Natural killer cell treated with Interleukin-12 subunit alpha and Interleukin-12 subunit beta and Interleukin-15 and Interleukin-18, amount 100 ng/mL, for 72 hours (primary cell): ENCODE data around the gene CALD1. TPM values are rescaled to one million over a fixed set of nuclear protein-coding genes. Genes with fewer than 3 reads are reported as not detected.

Experiments
- ATAC-seq, 2 donors: fragments of 150-1000 bp; cut with Tn5 transposase in 1 of 2; sonication (Bioruptor Pico), chemical (Tn5 transposase) in 1 of 2; 2 replicates each; pipeline ENCODE4 v1.10.0; 2021
- DNase-seq: peaks from one replicate; pipeline ENCODE4 v3.0.0; 2022; ENCODE audit warnings: low spot score
- H3K27ac Mint-ChIP-seq, 2 donors: 1 replicate in 1 of 2; 2 replicates in 1 of 2; pipeline ENCODE4 v1.8.0; 2022; ENCODE audit warnings: mixed read lengths in 2 of 2, mild to moderate bottlenecking in 1 of 2, moderate library complexity in 1 of 2
- H3K27me3 Mint-ChIP-seq, 2 donors: 1 replicate in 1 of 2; 2 replicates in 1 of 2; pipeline ENCODE4 v1.8.0; 2022; ENCODE audit warnings: mixed read lengths in 2 of 2
- H3K36me3 Mint-ChIP-seq: one replicate; pipeline ENCODE4 v1.8.0; 2022; ENCODE audit warnings: mixed read lengths
- H3K4me1 Mint-ChIP-seq, 2 donors: 1 replicate in 1 of 2; 2 replicates in 1 of 2; pipeline ENCODE4 v1.8.0; 2022; ENCODE audit warnings: low read depth in 2 of 2, mixed read lengths in 2 of 2, mild to moderate bottlenecking in 1 of 2
- H3K4me3 Mint-ChIP-seq: one replicate; pipeline ENCODE4 v1.8.0; 2022; ENCODE audit warnings: mixed read lengths
- H3K9me3 Mint-ChIP-seq: 2 replicates; pipeline ENCODE4 v1.8.0; 2022; ENCODE audit warnings: mixed read lengths
- total RNA-seq, 2 donors: library from RNA; stranded (reverse); gene quantifications; one replicate each; pipeline ENCODE4 v1.2.3, GENCODE V29; 2022

CALD1 gene
- total RNA-seq, 2 donors from 2014 or later, result 0.11 to 0.40 TPM

DNA sequence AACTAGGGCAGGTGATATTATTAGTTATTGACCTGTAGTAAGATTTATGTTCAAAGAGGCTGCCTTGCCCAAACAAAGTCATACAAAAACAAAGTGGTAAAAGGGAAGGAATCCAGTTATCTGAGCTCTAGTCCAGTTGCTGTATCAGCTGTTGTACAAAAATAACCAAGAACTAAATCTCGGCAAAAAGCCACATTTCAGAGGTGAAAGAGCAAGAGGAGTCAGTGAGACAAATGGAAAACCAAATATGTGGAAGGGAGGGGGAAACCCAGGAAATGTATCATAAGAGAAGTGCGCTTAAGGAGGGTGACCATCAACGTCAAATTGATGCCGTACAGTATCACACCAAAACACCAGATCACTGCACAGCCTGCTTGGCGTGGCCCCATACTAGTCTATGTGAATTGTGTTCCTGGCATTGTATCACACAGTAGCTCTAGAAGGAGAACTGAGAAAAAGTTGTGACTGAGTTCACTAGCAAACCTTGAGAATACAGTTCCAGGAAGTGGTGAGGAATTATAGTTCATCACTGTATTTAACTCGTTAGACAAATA lies 213.3 kb downstream of the CALD1 start:
- ATAC-seq (peak in 1 of 2 donors; percentile 88), DNase-seq (no peak)
- Mint-ChIP-seq H3K4me3 (peak overlapping the region; percentile 32), H3K4me1 (peaks cover 12 to 27% of the 10 kb centered on the region in 2 donors), H3K27ac (peak overlapping the region in 1 of 2 donors; percentile 51), H3K36me3 (peaks cover 28% of the 10 kb centered on the region), H3K9me3 (no peaks in the 10 kb centered on the region), H3K27me3 (no peaks in the 10 kb centered on the region)

- H3K36me3 Mint-ChIP-seq, result peaks cover 30% of the 10 kb centered on the region
- ATAC-seq (no peak), DNase-seq (no peak)
- no peak overlapping the region for H3K27ac Mint-ChIP-seq
- H3K9me3 Mint-ChIP-seq, result no peaks in the 10 kb centered on the region
- no peaks in the 10 kb centered on the region for H3K27me3 Mint-ChIP-seq
- peaks cover 12 to 27% of the 10 kb centered on the region in 2 donors for H3K4me1 Mint-ChIP-seq
- H3K4me3 Mint-ChIP-seq, result no peak overlapping the region
These were observed 214.5 kb downstream of the CALD1 start for GRCh38 chr7:134993877-134994456.

- H3K4me3 Mint-ChIP-seq, result no peak overlapping the region
- no peak for DNase-seq
- H3K4me1 Mint-ChIP-seq, result peaks cover 12 to 19% of the 10 kb centered on the region in 2 donors
- H3K9me3 Mint-ChIP-seq, result no peaks in the 10 kb centered on the region
- peaks cover 27% of the 10 kb centered on the region for H3K36me3 Mint-ChIP-seq
- no peaks in the 10 kb centered on the region for H3K27me3 Mint-ChIP-seq
- H3K27ac Mint-ChIP-seq, result peak overlapping the region; percentile 22 to 54
- ATAC-seq, result no peak
These were observed 216.0 kb downstream of the CALD1 start for GRCh38 chr7:134995239-134996096.

GRCh38 chr7:134996097-134996550 lies 216.7 kb downstream of the CALD1 start:
- Mint-ChIP-seq H3K27ac (no peak overlapping the region), H3K4me3 (no peak overlapping the region), H3K27me3 (no peaks in the 10 kb centered on the region), H3K9me3 (no peaks in the 10 kb centered on the region), H3K4me1 (peaks cover 9 to 19% of the 10 kb centered on the region in 2 donors), H3K36me3 (peaks cover 27% of the 10 kb centered on the region)
- no peak for DNase-seq
- no peak for ATAC-seq

DNA sequence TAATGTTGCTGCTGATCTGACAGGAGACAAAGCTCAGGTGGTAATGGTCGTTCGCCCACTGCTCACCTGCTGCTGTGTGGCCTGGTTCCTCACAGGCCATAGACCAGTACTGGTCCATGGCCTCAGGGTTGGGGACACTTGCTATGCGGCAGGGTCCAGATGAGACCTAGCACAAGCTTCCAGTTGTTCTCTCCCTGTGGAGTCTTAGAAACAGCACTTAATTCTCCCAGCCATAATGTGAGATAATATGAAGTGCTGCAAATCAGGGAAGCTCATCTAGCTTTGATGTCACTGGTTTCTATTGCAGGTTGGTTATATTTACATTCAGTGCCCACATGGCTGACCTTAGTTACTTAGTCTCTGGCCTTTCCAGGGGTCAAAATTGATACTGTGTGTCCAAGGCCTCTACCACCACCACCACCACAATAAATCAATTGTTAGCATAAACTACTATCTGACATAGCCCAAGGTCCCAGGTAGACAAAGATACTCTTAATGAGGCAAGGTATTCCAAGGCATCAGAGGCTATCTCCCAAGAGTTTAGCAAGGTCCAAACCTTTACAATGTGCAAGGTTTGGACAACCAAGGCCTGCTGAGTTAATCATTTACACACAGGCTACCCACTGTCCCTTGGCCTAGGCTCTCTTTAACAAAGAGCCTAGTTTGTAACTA lies 217.9 kb downstream of the CALD1 start:
- no peak for DNase-seq
- Mint-ChIP-seq H3K27me3 (no peaks in the 10 kb centered on the region), H3K36me3 (peaks cover 27% of the 10 kb centered on the region), H3K27ac (no peak overlapping the region), H3K4me3 (no peak overlapping the region), H3K9me3 (no peaks in the 10 kb centered on the region), H3K4me1 (peaks cover 10 to 14% of the 10 kb centered on the region in 2 donors)
- no peak for ATAC-seq

DNA sequence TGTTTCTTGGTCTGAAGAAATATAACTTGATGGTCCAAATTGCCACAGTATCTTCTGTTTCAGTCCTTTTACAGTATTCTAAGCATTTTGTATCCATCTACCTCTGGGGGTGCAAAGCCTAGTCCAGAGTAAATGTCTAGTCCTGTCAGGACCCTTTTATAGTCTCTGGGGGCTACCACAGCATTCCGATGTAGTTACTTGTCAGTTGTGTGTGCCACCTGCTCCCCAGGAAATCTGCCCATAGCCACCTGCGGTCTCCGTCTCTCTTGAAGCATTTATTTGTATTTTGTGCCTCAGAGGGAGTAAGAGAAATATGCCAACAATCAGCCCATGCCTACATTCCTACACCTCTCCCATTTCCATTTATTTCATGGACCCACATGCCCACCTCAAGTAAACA lies 219.7 kb downstream of the CALD1 start:
- H3K4me3 Mint-ChIP-seq, result no peak overlapping the region
- H3K27me3 Mint-ChIP-seq, result no peaks in the 10 kb centered on the region
- H3K27ac Mint-ChIP-seq, result no peak overlapping the region
- peaks cover 24% of the 10 kb centered on the region for H3K36me3 Mint-ChIP-seq
- no peak for ATAC-seq
- DNase-seq, result no peak
- H3K9me3 Mint-ChIP-seq, result no peaks in the 10 kb centered on the region
- H3K4me1 Mint-ChIP-seq, result peaks cover 0 to 9% of the 10 kb centered on the region in 2 donors

GRCh38 chr7:135001390-135002165 lies 222.1 kb downstream of the CALD1 start:
- no peak for DNase-seq

DNA sequence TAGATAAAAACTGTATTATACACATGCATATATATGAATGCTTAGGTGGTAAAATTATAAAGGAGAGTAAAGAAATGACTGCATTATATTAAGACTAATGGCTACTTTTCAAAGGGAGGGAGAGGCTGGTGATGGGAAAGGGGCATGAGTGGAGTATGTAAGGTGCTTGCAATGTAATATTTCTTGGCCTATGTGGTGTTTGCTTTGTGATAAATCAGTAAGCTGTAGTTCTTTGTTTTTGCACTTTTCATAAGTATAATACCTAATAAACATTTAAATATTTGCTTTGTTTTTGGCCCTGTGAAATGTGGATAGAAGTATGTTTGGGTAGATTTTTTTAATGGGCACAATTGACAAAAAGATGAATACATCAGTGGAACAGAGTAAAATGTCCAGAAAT lies 232.8 kb downstream of the CALD1 start:
- ATAC-seq (no peak), DNase-seq (no peak)
- H3K4me3 Mint-ChIP-seq, result no peak overlapping the region
- no peak overlapping the region for H3K27ac Mint-ChIP-seq
- H3K4me1 Mint-ChIP-seq, result no peaks in the 10 kb centered on the region
- peaks cover 2 to 11% of the 10 kb centered on the region in 2 donors for H3K27me3 Mint-ChIP-seq
- no peaks in the 10 kb centered on the region for H3K36me3 Mint-ChIP-seq
- H3K9me3 Mint-ChIP-seq, result no peaks in the 10 kb centered on the region

More at GRCh38 chr7:135001390-135002165, 222.1 kb downstream of the CALD1 start:
- H3K4me1 Mint-ChIP-seq, result peaks cover 0 to 6% of the 10 kb centered on the region in 2 donors
- H3K27me3 Mint-ChIP-seq, result peaks cover 0 to under 1% of the 10 kb centered on the region in 2 donors
- no peak for ATAC-seq
- H3K9me3 Mint-ChIP-seq, result no peaks in the 10 kb centered on the region
- H3K4me3 Mint-ChIP-seq, result no peak overlapping the region
- H3K27ac Mint-ChIP-seq, result no peak overlapping the region
- peaks cover 7% of the 10 kb centered on the region for H3K36me3 Mint-ChIP-seq

Other genes with a start within 250 kb of the CALD1 start
- not detected for gene AKR1B15, start 230.5 kb upstream of the CALD1 start, total RNA-seq
- 10 to 100 TPM; 30.2 to 68.1 TPM for gene BPGM, start 132.8 kb upstream of the CALD1 start, total RNA-seq
- 1 to 10 TPM; 2.2 to 2.8 TPM for gene AGBL3, start 206.9 kb downstream of the CALD1 start, total RNA-seq